CD4-positive, alpha-beta memory T cell (primary cell): ENCODE measurements around the gene MRPL58. TPM values are rescaled to one million over a fixed set of nuclear protein-coding genes. Genes with fewer than 3 reads are reported as not detected.

Experiments
- CTCF ChIA-PET: fragments of 350-600 bp; sonication (Branson Sonifier 250); formaldehyde crosslinking; loops from one replicate; lab custom pipeline; 2021; ENCODE audit warnings: inconsistent platforms; ENCODE audit not compliant: partially characterized antibody; lab: Charles Lee
- POLR2A ChIA-PET: fragments of 350-600 bp; sonication (Branson Sonifier 250); formaldehyde crosslinking; loops from one replicate; lab custom pipeline; 2021; ENCODE audit not compliant: partially characterized antibody; lab: Charles Lee
- DNase-seq, 5 donors: peaks; one replicate each; pipeline versions ENCODE4 v3.0.0 to v3.0.0-alpha.2; 2020 to 2022; ENCODE audit warnings: mixed read lengths in 1 of 5
- H3K27ac ChIP-seq: one replicate; pipeline ENCODE4 v1.7.0; 2013; ENCODE audit warnings: low read depth, low read length
- H3K27me3 ChIP-seq: 2 replicates; pipeline ENCODE4 v1.7.0; 2013; ENCODE audit warnings: mild to moderate bottlenecking, low read length, moderate library complexity; ENCODE audit not compliant: insufficient read depth
- H3K36me3 ChIP-seq: 2 replicates; pipeline ENCODE4 v1.7.0; 2013; ENCODE audit warnings: mild to moderate bottlenecking, low read length, moderate library complexity; ENCODE audit not compliant: insufficient read depth
- H3K4me1 ChIP-seq: 2 replicates; pipeline ENCODE4 v1.7.0; 2013; ENCODE audit warnings: mild to moderate bottlenecking, low read length, moderate library complexity; ENCODE audit not compliant: insufficient read depth
- H3K4me3 ChIP-seq, 2 donors: one replicate each; pipeline ENCODE4 v1.7.0; 2013; ENCODE audit warnings: low read length in 2 of 2, mild to moderate bottlenecking in 1 of 2
- H3K9me3 ChIP-seq, 2 donors: one replicate each; pipeline ENCODE4 v1.7.0; 2013; ENCODE audit warnings: low read length in 2 of 2, control low read depth in 1 of 2; ENCODE audit not compliant: control insufficient read depth in 1 of 2
- H3K27ac Mint-ChIP-seq, 7 donors: one replicate each; pipeline ENCODE4 v1.8.0; 2020 to 2021; ENCODE audit warnings: mixed read lengths in 7 of 7, mild to moderate bottlenecking in 6 of 7, inconsistent platforms in 3 of 7, moderate library complexity in 3 of 7
- H3K27me3 Mint-ChIP-seq, 2 donors: one replicate each; pipeline ENCODE4 v1.8.0; 2020 to 2021; ENCODE audit warnings: mixed read lengths in 2 of 2
- H3K36me3 Mint-ChIP-seq, 2 donors: one replicate each; pipeline ENCODE4 v1.8.0; 2020 to 2021; ENCODE audit warnings: mixed read lengths in 2 of 2, inconsistent platforms in 1 of 2, mild to moderate bottlenecking in 1 of 2
- H3K4me1 Mint-ChIP-seq, 4 donors: one replicate each; pipeline ENCODE4 v1.8.0; 2020 to 2021; ENCODE audit warnings: mixed read lengths in 4 of 4, mild to moderate bottlenecking in 1 of 4
- H3K4me3 Mint-ChIP-seq, 8 donors: one replicate each; pipeline ENCODE4 v1.8.0; 2020 to 2021; ENCODE audit warnings: mixed read lengths in 8 of 8, mild to moderate bottlenecking in 7 of 8, moderate library complexity in 6 of 8, inconsistent platforms in 3 of 8
- H3K9me3 Mint-ChIP-seq, 8 donors: one replicate each; pipeline ENCODE4 v1.8.0; 2020 to 2021; ENCODE audit warnings: mixed read lengths in 8 of 8, mild to moderate bottlenecking in 5 of 8, inconsistent platforms in 3 of 8, moderate library complexity in 1 of 8
- intact Hi-C: fragments of 100-400 bp; cut with micrococcal nuclease; formaldehyde crosslinking; loops from one replicate; pipeline ENCODE4 v1.15.1; 2023
- polyA plus RNA-seq, 2 donors: library from polyadenylated mRNA; unstranded; fragments of 300-500 nt; fragmentation: Illumina TruSeq; gene quantifications; one replicate each; pipeline ENCODE4 v1.2.3, GENCODE V29; 2021
- total RNA-seq, 2 experiments: library from RNA; stranded (reverse); gene quantifications; one replicate each; pipeline ENCODE4 v1.2.3, GENCODE V29; 2021

The MRPL58 gene
- total and polyA plus RNA-seq, 4 experiments from 2014 or later = 22.6 to 62.2 (median 41.6) TPM

GRCh38 chr17:74986206-74986576, 26.3 kb upstream of the MRPL58 start:
- no peaks in the 10 kb centered on the region for H3K27me3 ChIP-seq
- H3K4me3 Mint-ChIP-seq = no peak overlapping the region
- intact Hi-C loops = loop anchor here (2.0 kb wide), 1 partner anchor 47 kb away; no protein-coding TSS in a partner anchor

GRCh38 chr17:74987418-74987908, 25.0 kb upstream of the MRPL58 start, which contains the start of gene CDR2L:
Gene CDR2L, plus strand, starts transcription at chr17:74987632. Its CDS starts 412 bp downstream, at chr17:74988044.
- intact Hi-C loops = loop anchor here (1.0 to 2.0 kb wide), 2 partner anchors 15 to 45 kb away; partner anchors contain the start of gene HID1

More at GRCh38 chr17:74986206-74986576, 26.3 kb upstream of the MRPL58 start:
- Mint-ChIP-seq H3K27ac (no peak overlapping the region), H3K4me1 (peaks cover 11 to 32% (median 18%) of the 10 kb centered on the region in 4 donors), H3K9me3 (peaks cover 0 to 1% (median 0%) of the 10 kb centered on the region in 8 donors), H3K36me3 (no peaks in the 10 kb centered on the region), H3K27me3 (peaks cover 2% of the 10 kb centered on the region in 2 donors)
- ChIA-PET CTCF (interaction anchor here (1.4 kb wide), 1 partner anchor 21 kb away, joined by 4 read pairs; no protein-coding TSS in a partner anchor), POLR2A (no interaction called here)
- Histone ChIP-seq H3K36me3 (no peaks in the 10 kb centered on the region), H3K9me3 (no peaks in the 10 kb centered on the region), H3K27ac (no peak overlapping the region), H3K4me1 (peaks cover 26% of the 10 kb centered on the region), H3K4me3 (no peak overlapping the region)
- no peak for DNase-seq

GRCh38 chr17:74987909-74988711, 24.4 kb upstream of the MRPL58 start:
- Mint-ChIP-seq H3K4me1 (peaks cover 6 to 15% (median 11%) of the 10 kb centered on the region in 4 donors), H3K36me3 (no peaks in the 10 kb centered on the region), H3K4me3 (peak overlapping the region; percentile 67 to 83 (median 78)), H3K27ac (peak overlapping the region in 3 of 7 donors; percentile 13 to 35 (median 21)), H3K27me3 (peaks cover 2% of the 10 kb centered on the region in 2 donors), H3K9me3 (peaks cover 0 to 1% (median 0%) of the 10 kb centered on the region in 8 donors)
- Histone ChIP-seq H3K27me3 (no peaks in the 10 kb centered on the region), H3K36me3 (no peaks in the 10 kb centered on the region), H3K9me3 (no peaks in the 10 kb centered on the region), H3K4me1 (peaks cover 13% of the 10 kb centered on the region), H3K4me3 (peak overlapping the region in 1 of 2 donors; percentile 61), H3K27ac (no peak overlapping the region)
- CTCF ChIA-PET = interaction anchor here (0.9 to 3.4 kb wide), 6 partner anchors 9 to 126 kb away, joined by 3 to 15 read pairs (median 7); partner anchors contain the start of genes HID1 and MRPL58
- POLR2A ChIA-PET = interaction anchor here (0.7 to 3.1 kb wide), 14 partner anchors 15 to 468 kb away, joined by 3 to 20 read pairs (median 3); partner anchors contain the start of genes HID1, MRPL58, SLC16A5 and TMEM94
- DNase-seq = no peak
- intact Hi-C loops = loop anchor here (1.0 to 2.0 kb wide), 2 partner anchors 16 to 45 kb away; partner anchors contain the start of gene HID1

More at GRCh38 chr17:74987418-74987908, 25.0 kb upstream of the MRPL58 start, which contains the start of gene CDR2L:
- DNase-seq = peak; percentile 89 to 91 (median 90)
- Mint-ChIP-seq H3K36me3 (no peaks in the 10 kb centered on the region), H3K27me3 (peaks cover 2% of the 10 kb centered on the region in 2 donors), H3K9me3 (peaks cover 0 to 1% (median 0%) of the 10 kb centered on the region in 8 donors), H3K4me3 (peak within 1 kb of the TSS; percentile 84 to 94 (median 90)), H3K4me1 (peaks cover 6 to 22% (median 12%) of the 10 kb centered on the region in 4 donors), H3K27ac (peak within 1 kb of the TSS; percentile 3 to 84 (median 72))
- ChIA-PET CTCF (interaction anchor here (0.8 to 3.4 kb wide), 4 partner anchors 15 to 127 kb away, joined by 3 to 15 read pairs (median 9); partner anchors contain the start of genes HID1 and MRPL58), POLR2A (interaction anchor here (0.6 to 3.1 kb wide), 13 partner anchors 15 to 469 kb away, joined by 3 to 20 read pairs (median 3); partner anchors contain the start of genes HID1, MRPL58 and TMEM94)
- no peaks in the 10 kb centered on the region for H3K27me3 ChIP-seq
- H3K27ac ChIP-seq = no peak within 1 kb of the TSS
- H3K4me3 ChIP-seq = peak within 1 kb of the TSS in 1 of 2 donors; percentile 61
- peaks cover 17% of the 10 kb centered on the region for H3K4me1 ChIP-seq
- no peaks in the 10 kb centered on the region for H3K9me3 ChIP-seq
- no peaks in the 10 kb centered on the region for H3K36me3 ChIP-seq

GRCh38 chr17:74990581-74991105, 21.8 kb upstream of the MRPL58 start:
- ChIA-PET CTCF (interaction anchor here (1.9 kb wide), 1 partner anchor 29 kb away, joined by 10 read pairs; no protein-coding TSS in a partner anchor), POLR2A (interaction anchor here (0.9 kb wide), 1 partner anchor 22 kb away, joined by 4 read pairs; the partner anchor contains the start of gene MRPL58)
- Histone ChIP-seq H3K27ac (no peak overlapping the region), H3K4me3 (no peak overlapping the region), H3K9me3 (no peaks in the 10 kb centered on the region), H3K36me3 (no peaks in the 10 kb centered on the region), H3K27me3 (no peaks in the 10 kb centered on the region), H3K4me1 (peaks cover 13% of the 10 kb centered on the region)
- intact Hi-C loops = no loop called here
- Mint-ChIP-seq H3K4me1 (peaks cover 6 to 12% (median 10%) of the 10 kb centered on the region in 4 donors), H3K4me3 (peak overlapping the region in 1 of 8 donors; percentile 36), H3K27ac (no peak overlapping the region), H3K9me3 (no peaks in the 10 kb centered on the region), H3K36me3 (no peaks in the 10 kb centered on the region), H3K27me3 (peaks cover 2% of the 10 kb centered on the region in 2 donors)
- no peak for DNase-seq

GRCh38 chr17:74992223-74992622, 20.2 kb upstream of the MRPL58 start:
- no peak overlapping the region for H3K27ac Mint-ChIP-seq
- no peaks in the 10 kb centered on the region for H3K27me3 ChIP-seq
- ChIA-PET POLR2A (no interaction called here), CTCF (no interaction called here)
- DNase-seq = no peak
- intact Hi-C loops = no loop called here
- no peak overlapping the region for H3K4me3 Mint-ChIP-seq
- peaks cover under 1 to 4% (median 2%) of the 10 kb centered on the region in 4 donors for H3K4me1 Mint-ChIP-seq
- H3K36me3 Mint-ChIP-seq = no peaks in the 10 kb centered on the region
- H3K36me3 ChIP-seq = no peaks in the 10 kb centered on the region
- peaks cover under 1% of the 10 kb centered on the region in 2 donors for H3K27me3 Mint-ChIP-seq
- H3K27ac ChIP-seq = no peak overlapping the region
- H3K4me1 ChIP-seq = peaks cover 5% of the 10 kb centered on the region
- H3K9me3 ChIP-seq = no peaks in the 10 kb centered on the region
- no peaks in the 10 kb centered on the region for H3K9me3 Mint-ChIP-seq
- no peak overlapping the region for H3K4me3 ChIP-seq

GRCh38 chr17:74994440-74994839, 18.0 kb upstream of the MRPL58 start:
- Histone ChIP-seq H3K9me3 (no peaks in the 10 kb centered on the region), H3K4me3 (no peak overlapping the region), H3K27me3 (no peaks in the 10 kb centered on the region), H3K36me3 (no peaks in the 10 kb centered on the region), H3K4me1 (no peaks in the 10 kb centered on the region), H3K27ac (no peak overlapping the region)
- Mint-ChIP-seq H3K27ac (no peak overlapping the region), H3K36me3 (no peaks in the 10 kb centered on the region), H3K4me1 (peaks cover 0 to 8% (median 6%) of the 10 kb centered on the region in 4 donors), H3K4me3 (no peak overlapping the region), H3K27me3 (no peaks in the 10 kb centered on the region), H3K9me3 (no peaks in the 10 kb centered on the region)
- ChIA-PET CTCF (no interaction called here), POLR2A (interaction anchor here (0.6 kb wide), 1 partner anchor 177 kb away, joined by 3 read pairs; no protein-coding TSS in a partner anchor)
- intact Hi-C loops = no loop called here
- no peak for DNase-seq
